GM23338 (cell line): ENCODE data around the gene GSTA5. TPM values are rescaled to one million over a fixed set of nuclear protein-coding genes. Genes with fewer than 3 reads are reported as not detected.
"Not testable (repeated sequence)": the region's sequence is repeated elsewhere in the genome, so short reads cannot be mapped to it uniquely, and the experiment has no call there.

Experiments used
- ATAC-seq: fragments of 200-7000 bp; cut with Tn5 transposase; 3 replicates; pipeline ENCODE4 v1.9.1; 2020
- DNase-seq: peaks from one replicate; pipeline ENCODE4 v3.0.0-alpha.2; 2015; ENCODE audit warnings: low spot score
- H2AFZ ChIP-seq: fragments of 200-600 bp; sonication (generic); 2 replicates; pipeline ENCODE4 v1.8.0; 2016; ENCODE audit warnings: antibody characterized with exemption, mild to moderate bottlenecking, moderate library complexity
- H3F3A ChIP-seq: fragments of 200-600 bp; sonication (generic); replicated peaks from 2 replicates; pipeline ENCODE4 v1.8.0; 2017; ENCODE audit warnings: antibody characterized with exemption, mixed run types, low read depth
- H3K27ac ChIP-seq: fragments of 200-600 bp; sonication (generic); 2 replicates; pipeline ENCODE4 v1.6.1; 2016; ENCODE audit warnings: low read depth
- H3K27me3 ChIP-seq: fragments of 200-600 bp; sonication (generic); 2 replicates; pipeline ENCODE4 v1.8.0; 2016; ENCODE audit warnings: mild to moderate bottlenecking, mixed run types, moderate library complexity; ENCODE audit not compliant: insufficient read depth
- H3K36me3 ChIP-seq: fragments of 200-600 bp; sonication (generic); 2 replicates; pipeline ENCODE4 v1.8.0; 2016; ENCODE audit warnings: mild to moderate bottlenecking; ENCODE audit not compliant: insufficient read depth
- H3K4me1 ChIP-seq: fragments of 200-600 bp; sonication (generic); 2 replicates; pipeline ENCODE4 v1.8.0; 2016; ENCODE audit warnings: mild to moderate bottlenecking, moderate library complexity; ENCODE audit not compliant: insufficient read depth
- H3K4me2 ChIP-seq: fragments of 200-600 bp; sonication (generic); 2 replicates; pipeline ENCODE4 v1.7.1; 2017; ENCODE audit warnings: mixed run types
- H3K4me3 ChIP-seq: fragments of 200-600 bp; sonication (generic); 2 replicates; pipeline ENCODE4 v1.6.1; 2016; ENCODE audit warnings: mixed run types
- H3K79me2 ChIP-seq: fragments of 200-600 bp; sonication (generic); replicated peaks from 2 replicates; pipeline ENCODE4 v1.8.0; 2017; ENCODE audit warnings: mild to moderate bottlenecking; ENCODE audit not compliant: insufficient read depth
- H3K9me2 ChIP-seq: fragments of 200-600 bp; sonication (generic); 2 replicates; pipeline ENCODE4 v1.8.0; 2017; ENCODE audit not compliant: insufficient read depth
- H4K20me1 ChIP-seq: fragments of 200-600 bp; sonication (generic); replicated peaks from 2 replicates; pipeline ENCODE4 v1.8.0; 2017; ENCODE audit warnings: mild to moderate bottlenecking; ENCODE audit not compliant: insufficient read depth
- H3K27ac Mint-ChIP-seq: 2 replicates; pipeline ENCODE4 v1.8.0; 2020; ENCODE audit warnings: inconsistent platforms, mild to moderate bottlenecking, moderate library complexity, mixed read lengths
- H3K27me3 Mint-ChIP-seq: 3 replicates; pipeline ENCODE4 v1.8.0; 2022; ENCODE audit warnings: low read depth, mild to moderate bottlenecking, moderate library complexity, mixed read lengths, inconsistent platforms; ENCODE audit not compliant: insufficient read depth, poor library complexity
- H3K36me3 Mint-ChIP-seq: 3 replicates; pipeline ENCODE4 v1.8.0; 2021; ENCODE audit warnings: low read depth, mild to moderate bottlenecking, inconsistent platforms, moderate library complexity, mixed read lengths
- H3K4me1 Mint-ChIP-seq: 3 replicates; pipeline ENCODE4 v1.8.0; 2020; ENCODE audit warnings: mild to moderate bottlenecking, inconsistent platforms, mixed read lengths
- H3K4me3 Mint-ChIP-seq: 3 replicates; pipeline ENCODE4 v1.8.0; 2021; ENCODE audit warnings: moderate library complexity, mild to moderate bottlenecking, inconsistent platforms, mixed read lengths
- H3K9me3 Mint-ChIP-seq: 3 replicates; pipeline ENCODE4 v1.8.0; 2020; ENCODE audit warnings: moderate library complexity, mild to moderate bottlenecking, inconsistent platforms, mixed read lengths
- CREB1 ChIP-seq: fragments of 250-450 bp; sonication (Bioruptor Pico); IDR thresholded peaks from 2 replicates; pipeline ENCODE4 v1.5.0; 2020; ENCODE audit warnings: low read depth, mild to moderate bottlenecking, moderate library complexity
- ETS1 ChIP-seq: IDR thresholded peaks from 2 replicates; pipeline ENCODE4 v1.6.1; 2016; ENCODE audit warnings: antibody characterized with exemption
- EZH2 ChIP-seq: fragments of 200-600 bp; sonication (generic); IDR thresholded peaks from one replicate; pipeline ENCODE4 v1.8.0; 2017; ENCODE audit warnings: antibody characterized with exemption, mild to moderate bottlenecking, low read depth; ENCODE audit not compliant: unreplicated experiment
- EZH2phosphoT487 ChIP-seq: fragments of 200-600 bp; sonication (generic); IDR thresholded peaks from one replicate; pipeline ENCODE4 v1.8.1; 2018; ENCODE audit warnings: antibody characterized with exemption; ENCODE audit not compliant: unreplicated experiment
- JUNB ChIP-seq: IDR thresholded peaks from one replicate; pipeline ENCODE4 v1.6.1; 2016; ENCODE audit warnings: antibody characterized with exemption; ENCODE audit not compliant: unreplicated experiment
- NANOG ChIP-seq: IDR thresholded peaks from 2 replicates; pipeline ENCODE4 v1.6.1; 2016; ENCODE audit warnings: antibody characterized with exemption, borderline replicate concordance
- POLR2AphosphoS5 ChIP-seq: IDR thresholded peaks from 2 replicates; pipeline ENCODE4 v1.6.1; 2016; ENCODE audit warnings: antibody characterized with exemption, low read depth
- ZNF114 ChIP-seq: fragments of 250-450 bp; sonication (Bioruptor Pico); IDR thresholded peaks from 2 replicates; pipeline ENCODE4 v1.5.0; 2020; ENCODE audit warnings: mild to moderate bottlenecking, moderate library complexity
- ZNF331 ChIP-seq: fragments of 250-450 bp; sonication (Bioruptor Pico); IDR thresholded peaks from 2 replicates; pipeline ENCODE4 v1.5.0; 2020; ENCODE audit warnings: low read depth, mild to moderate bottlenecking, moderate library complexity
- ZNF462 ChIP-seq: fragments of 250-450 bp; sonication (Bioruptor Pico); IDR thresholded peaks from 2 replicates; pipeline ENCODE4 v1.5.0; 2020; ENCODE audit warnings: mild to moderate bottlenecking, moderate library complexity
- polyA plus RNA-seq: library from polyadenylated mRNA; unstranded; fragments of >200 nt; fragmentation: Nextera tagmentation; extraction: Ambion mirVana; gene quantifications from 2 replicates; pipeline ENCODE4 v1.2.1, GENCODE V29; 2016
- total RNA-seq: library from RNA; depleted of rRNA; stranded (reverse); fragments of >200 nt; shearing (Covaris generic); gene quantifications from 2 replicates; pipeline ENCODE4 v1.2.3, GENCODE V29; 2014

GSTA5 gene
- total and polyA plus RNA-seq, 2 experiments from 2014 or later: not detected

GRCh38 chr6:52856137-52856536 is 15.5 kb upstream of the GSTA5 start:
- not testable (repeated sequence) for H3K36me3 ChIP-seq, H3K27ac ChIP-seq, H3K4me3 Mint-ChIP-seq, H4K20me1 ChIP-seq, H3K36me3 Mint-ChIP-seq, H3K27ac Mint-ChIP-seq, H3F3A ChIP-seq, H3K4me3 ChIP-seq, H3K79me2 ChIP-seq, H3K9me2 ChIP-seq, H3K27me3 Mint-ChIP-seq, H3K27me3 ChIP-seq, H3K9me3 Mint-ChIP-seq, H3K4me1 ChIP-seq
- Histone ChIP-seq H3K4me2 (0 out of 2 replicates have a peak overlapping the region, but pooled peaks have one; percentile 8), H2AFZ (peak overlapping the region; percentile 56; the same call in 1 of the 2 replicates)
- peak; percentile 39; the same call in 1 of the 2 replicates for TF ChIP-seq ZNF331 (CRISPR knock-in tag)
- peak; percentile 63 for ATAC-seq
- peak; percentile 70 for DNase-seq
- peaks cover 18% of the 10 kb centered on the region for H3K4me1 Mint-ChIP-seq

- no peaks in the 10 kb centered on the region for H3K4me1 ChIP-seq
- no peaks in the 10 kb centered on the region for H3K9me2 ChIP-seq
- no peaks in the 10 kb centered on the region for H4K20me1 ChIP-seq
- ATAC-seq (no peak), DNase-seq (no peak)
- no peaks in the 10 kb centered on the region for H3K27me3 ChIP-seq
- Mint-ChIP-seq H3K4me1 (no peaks in the 10 kb centered on the region), H3K9me3 (peaks cover 19% of the 10 kb centered on the region), H3K27me3 (no peaks in the 10 kb centered on the region), H3K27ac (no peak overlapping the region), H3K4me3 (no peak overlapping the region), H3K36me3 (peaks cover 11% of the 10 kb centered on the region; the same call in 2 of the 3 replicates)
- no peaks in the 10 kb centered on the region for H3K79me2 ChIP-seq
- H3K4me3 ChIP-seq: no peak overlapping the region
- no peak for TF ChIP-seq JUNB
- no peak for TF ChIP-seq EZH2phosphoT487
- no peak for TF ChIP-seq NANOG
- no peak for TF ChIP-seq ZNF114
- no peak for TF ChIP-seq CREB1 (CRISPR knock-in tag)
- no peak for TF ChIP-seq EZH2
- no peak for TF ChIP-seq ZNF462 (CRISPR knock-in tag)
- no peak for TF ChIP-seq POLR2AphosphoS5
- no peak for TF ChIP-seq ZNF331 (CRISPR knock-in tag)
- no peak for TF ChIP-seq ETS1
- no peak overlapping the region for H2AFZ ChIP-seq
- H3K4me2 ChIP-seq: no peak overlapping the region
- no peaks in the 10 kb centered on the region for H3K36me3 ChIP-seq
- H3K27ac ChIP-seq: no peak overlapping the region
- no peaks in the 10 kb centered on the region for H3F3A ChIP-seq
Observed at GRCh38 chr6:52849137-52849536, 8.5 kb upstream of the GSTA5 start.
